ENCODE results near the gene FSHB. TPM values are rescaled to one million over a fixed set of nuclear protein-coding genes. Genes with fewer than 3 reads are reported as not detected.
A peak's percentile ranks its signal among the peaks of the same experiment; 100 is the strongest.

FSHB gene
- total RNA-seq, 1 donor from 2014 or later: not detected

GRCh38 chr11:30254307-30255298 is 23.8 kb downstream of the FSHB start:
- H3K9me3 Mint-ChIP-seq (ENCODE audit: low read depth): no peaks in the 10 kb centered on the region
- no peak for DNase-seq (ENCODE audit: low spot score)
- peaks cover 22% of the 10 kb centered on the region for H3K4me1 Mint-ChIP-seq (ENCODE audit: low read depth)
- H3K4me3 Mint-ChIP-seq (ENCODE audit: unreplicated experiment): no peak overlapping the region
- H3K27ac Mint-ChIP-seq (ENCODE audit: unreplicated experiment): peak overlapping the region; percentile 4
- H3K27me3 Mint-ChIP-seq (ENCODE audit: low read depth): no peaks in the 10 kb centered on the region
- no peaks in the 10 kb centered on the region for H3K36me3 Mint-ChIP-seq (ENCODE audit: low read depth)
- TF ChIP-seq CTCF (IDR thresholded peaks at IDR 0.05): no peak

GRCh38 chr11:30255637-30256036 is 24.8 kb downstream of the FSHB start:
- no peak for TF ChIP-seq CTCF (IDR thresholded peaks at IDR 0.05)
- H3K27ac Mint-ChIP-seq (ENCODE audit: unreplicated experiment): peak overlapping the region; percentile 37
- no peak for DNase-seq (ENCODE audit: low spot score)
- no peaks in the 10 kb centered on the region for H3K36me3 Mint-ChIP-seq (ENCODE audit: low read depth)
- no peak overlapping the region for H3K4me3 Mint-ChIP-seq (ENCODE audit: unreplicated experiment)
- H3K9me3 Mint-ChIP-seq (ENCODE audit: low read depth): no peaks in the 10 kb centered on the region
- no peaks in the 10 kb centered on the region for H3K27me3 Mint-ChIP-seq (ENCODE audit: low read depth)
- peaks cover 22% of the 10 kb centered on the region for H3K4me1 Mint-ChIP-seq (ENCODE audit: low read depth)

- no peak for DNase-seq (ENCODE audit: low spot score)
- TF ChIP-seq CTCF (IDR thresholded peaks at IDR 0.05): no peak
- H3K4me3 Mint-ChIP-seq (ENCODE audit: unreplicated experiment): no peak overlapping the region
- peaks cover 22% of the 10 kb centered on the region for H3K4me1 Mint-ChIP-seq (ENCODE audit: low read depth)
- H3K9me3 Mint-ChIP-seq (ENCODE audit: low read depth): no peaks in the 10 kb centered on the region
- no peak overlapping the region for H3K27ac Mint-ChIP-seq (ENCODE audit: unreplicated experiment)
- no peaks in the 10 kb centered on the region for H3K27me3 Mint-ChIP-seq (ENCODE audit: low read depth)
- no peaks in the 10 kb centered on the region for H3K36me3 Mint-ChIP-seq (ENCODE audit: low read depth)
These were observed 26.2 kb downstream of the FSHB start for GRCh38 chr11:30257058-30257457.

GRCh38 chr11:30258679-30259078 is 27.9 kb downstream of the FSHB start:
- no peak overlapping the region for H3K4me3 Mint-ChIP-seq (ENCODE audit: unreplicated experiment)
- no peak for TF ChIP-seq CTCF (IDR thresholded peaks at IDR 0.05)
- no peak for DNase-seq (ENCODE audit: low spot score)
- H3K36me3 Mint-ChIP-seq (ENCODE audit: low read depth): no peaks in the 10 kb centered on the region
- H3K9me3 Mint-ChIP-seq (ENCODE audit: low read depth): no peaks in the 10 kb centered on the region
- no peak overlapping the region for H3K27ac Mint-ChIP-seq (ENCODE audit: unreplicated experiment)
- peaks cover 22% of the 10 kb centered on the region for H3K4me1 Mint-ChIP-seq (ENCODE audit: low read depth)
- peaks cover 2% of the 10 kb centered on the region for H3K27me3 Mint-ChIP-seq (ENCODE audit: low read depth)

GRCh38 chr11:30260813-30261212 is 30.0 kb downstream of the FSHB start:
- peaks cover 3% of the 10 kb centered on the region for H3K36me3 Mint-ChIP-seq (ENCODE audit: low read depth)
- no peak for TF ChIP-seq CTCF (IDR thresholded peaks at IDR 0.05)
- peaks cover 5% of the 10 kb centered on the region for H3K9me3 Mint-ChIP-seq (ENCODE audit: low read depth)
- no peak for DNase-seq (ENCODE audit: low spot score)
- peaks cover 7% of the 10 kb centered on the region for H3K27me3 Mint-ChIP-seq (ENCODE audit: low read depth)
- peaks cover 4% of the 10 kb centered on the region for H3K4me1 Mint-ChIP-seq (ENCODE audit: low read depth)
- no peak overlapping the region for H3K27ac Mint-ChIP-seq (ENCODE audit: unreplicated experiment)
- no peak overlapping the region for H3K4me3 Mint-ChIP-seq (ENCODE audit: unreplicated experiment)
